Liver (tissue), 3 donors: ENCODE results near the gene ENTREP3.

ENCODE experiments used
- ATF3 ChIP-seq: IDR thresholded peaks from 2 replicates; pipeline ENCODE4 v1.6.1; 2016; ENCODE audit warnings: antibody characterized with exemption
- CTCF ChIP-seq: fragments of 150-350 bp; IDR thresholded peaks from 2 replicates; pipeline ENCODE4 v1.5.1; 2017; ENCODE audit warnings: improper control_type of control experiment, low read depth, low read length; ENCODE audit not compliant: missing input control
- HNF4G ChIP-seq: IDR thresholded peaks from 2 replicates; pipeline ENCODE4 v1.6.1; 2016; ENCODE audit warnings: antibody characterized with exemption
- RAD21 ChIP-seq, 2 donors: IDR thresholded peaks; 2 replicates each; pipeline ENCODE4 v1.6.1; 2016; ENCODE audit warnings: antibody characterized with exemption in 2 of 2, mild to moderate bottlenecking in 2 of 2
- SP1 ChIP-seq: IDR thresholded peaks from 2 replicates; pipeline ENCODE4 v1.6.1; 2018; ENCODE audit warnings: antibody characterized with exemption, mild to moderate bottlenecking
- TAF1 ChIP-seq: conservative IDR thresholded peaks from 2 replicates; pipeline ENCODE4 v1.6.1; 2016; ENCODE audit warnings: antibody characterized with exemption, mild to moderate bottlenecking
- YY1 ChIP-seq: IDR thresholded peaks from 2 replicates; pipeline ENCODE4 v1.6.1; 2016; ENCODE audit warnings: antibody characterized with exemption, mild to moderate bottlenecking
- ZBTB33 ChIP-seq: IDR thresholded peaks from 2 replicates; pipeline ENCODE4 v1.6.1; 2016; ENCODE audit warnings: antibody characterized with exemption
- TF ChIP-seq, protein P1 (sequence below): IDR thresholded peaks from 2 replicates; pipeline ENCODE4 v1.6.1; 2016; ENCODE audit warnings: antibody characterized with exemption, mild to moderate bottlenecking
- TF ChIP-seq, protein P2 (sequence below): IDR thresholded peaks from 2 replicates; pipeline ENCODE4 v1.6.1; 2016; ENCODE audit warnings: antibody characterized with exemption
- donor health status: healthy.
- donor health status: healthy.

- TF ChIP-seq TAF1 (no peak), CTCF (peak; percentile 99), ZBTB33 (no peak), YY1 (peak; percentile 59), ATF3 (no peak), SP1 (peak; percentile 55), HNF4G (no peak), RAD21 (IDR thresholded peaks at IDR 0.05) (peak; percentile 98 to 99)
- TF ChIP-seq, protein P1, sequence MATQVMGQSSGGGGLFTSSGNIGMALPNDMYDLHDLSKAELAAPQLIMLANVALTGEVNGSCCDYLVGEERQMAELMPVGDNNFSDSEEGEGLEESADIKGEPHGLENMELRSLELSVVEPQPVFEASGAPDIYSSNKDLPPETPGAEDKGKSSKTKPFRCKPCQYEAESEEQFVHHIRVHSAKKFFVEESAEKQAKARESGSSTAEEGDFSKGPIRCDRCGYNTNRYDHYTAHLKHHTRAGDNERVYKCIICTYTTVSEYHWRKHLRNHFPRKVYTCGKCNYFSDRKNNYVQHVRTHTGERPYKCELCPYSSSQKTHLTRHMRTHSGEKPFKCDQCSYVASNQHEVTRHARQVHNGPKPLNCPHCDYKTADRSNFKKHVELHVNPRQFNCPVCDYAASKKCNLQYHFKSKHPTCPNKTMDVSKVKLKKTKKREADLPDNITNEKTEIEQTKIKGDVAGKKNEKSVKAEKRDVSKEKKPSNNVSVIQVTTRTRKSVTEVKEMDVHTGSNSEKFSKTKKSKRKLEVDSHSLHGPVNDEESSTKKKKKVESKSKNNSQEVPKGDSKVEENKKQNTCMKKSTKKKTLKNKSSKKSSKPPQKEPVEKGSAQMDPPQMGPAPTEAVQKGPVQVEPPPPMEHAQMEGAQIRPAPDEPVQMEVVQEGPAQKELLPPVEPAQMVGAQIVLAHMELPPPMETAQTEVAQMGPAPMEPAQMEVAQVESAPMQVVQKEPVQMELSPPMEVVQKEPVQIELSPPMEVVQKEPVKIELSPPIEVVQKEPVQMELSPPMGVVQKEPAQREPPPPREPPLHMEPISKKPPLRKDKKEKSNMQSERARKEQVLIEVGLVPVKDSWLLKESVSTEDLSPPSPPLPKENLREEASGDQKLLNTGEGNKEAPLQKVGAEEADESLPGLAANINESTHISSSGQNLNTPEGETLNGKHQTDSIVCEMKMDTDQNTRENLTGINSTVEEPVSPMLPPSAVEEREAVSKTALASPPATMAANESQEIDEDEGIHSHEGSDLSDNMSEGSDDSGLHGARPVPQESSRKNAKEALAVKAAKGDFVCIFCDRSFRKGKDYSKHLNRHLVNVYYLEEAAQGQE, result no peak
- TF ChIP-seq, protein P2, sequence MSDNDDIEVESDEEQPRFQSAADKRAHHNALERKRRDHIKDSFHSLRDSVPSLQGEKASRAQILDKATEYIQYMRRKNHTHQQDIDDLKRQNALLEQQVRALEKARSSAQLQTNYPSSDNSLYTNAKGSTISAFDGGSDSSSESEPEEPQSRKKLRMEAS, result no peak
These were observed 4.4 kb downstream of the ENTREP3 start for GRCh38 chr1:155250633-155251449.
